ENCODE measurements around the gene CADM2. TPM values are rescaled to one million over a fixed set of nuclear protein-coding genes. Genes with fewer than 3 reads are reported as not detected.

Gene CADM2
- total and polyA plus RNA-seq, 12 donors: 0.10 to 12.6 (median 2.2) TPM

GRCh38 chr3:85432081-85432480 lies 473.3 kb downstream of the CADM2 start:
- intact Hi-C loops (cut with DNase I): no loop called here
- H3K27me3 ChIP-seq: no peaks in the 10 kb centered on the region
- WGBS, 4 donors: 56 to 67% (median 62%) methylated on average over 5 of the region's 5 CpGs
- no peaks in the 10 kb centered on the region for H3K36me3 ChIP-seq (replicated peaks in 1 of 2)
- TF ChIP-seq CTCF (IDR thresholded peaks at IDR 0.05) (no peak), POLR2A (IDR thresholded peaks at IDR 0.05) (no peak)
- DNase-seq: no peak
- H3K9me3 ChIP-seq (replicated peaks in 1 of 3): no peaks in the 10 kb centered on the region
- no peak overlapping the region for H3K4me3 ChIP-seq
- no peaks in the 10 kb centered on the region for H3K4me1 ChIP-seq (replicated peaks in 1 of 2)
- H3K27ac ChIP-seq: no peak overlapping the region

GRCh38 chr3:85433319-85433718 lies 474.5 kb downstream of the CADM2 start:
- Histone ChIP-seq H3K27ac (no peak overlapping the region), H3K9me3 (replicated peaks in 1 of 3) (no peaks in the 10 kb centered on the region), H3K27me3 (no peaks in the 10 kb centered on the region), H3K4me3 (no peak overlapping the region), H3K36me3 (replicated peaks in 1 of 2) (no peaks in the 10 kb centered on the region), H3K4me1 (replicated peaks in 1 of 2) (no peaks in the 10 kb centered on the region)
- no peak for TF ChIP-seq CTCF (IDR thresholded peaks at IDR 0.05)
- no peak for TF ChIP-seq POLR2A (IDR thresholded peaks at IDR 0.05)
- 59 to 70% (median 63%) methylated on average over 2 of the region's 2 CpGs for WGBS, 4 donors
- DNase-seq: no peak
- intact Hi-C loops (cut with DNase I): no loop called here

GRCh38 chr3:85455561-85456200 lies 496.9 kb downstream of the CADM2 start:
- H3K36me3 ChIP-seq (replicated peaks in 1 of 2): no peaks in the 10 kb centered on the region
- intact Hi-C loops (cut with DNase I): no loop called here

GRCh38 chr3:85474241-85474640 lies 515.5 kb downstream of the CADM2 start:
- no peak for DNase-seq
- no peak overlapping the region for H3K27ac ChIP-seq
- no peak overlapping the region for H3K4me3 ChIP-seq
- H3K27me3 ChIP-seq: no peaks in the 10 kb centered on the region
- H3K9me3 ChIP-seq (replicated peaks in 1 of 3): no peaks in the 10 kb centered on the region
- no peak for TF ChIP-seq CTCF (IDR thresholded peaks at IDR 0.05)
- TF ChIP-seq POLR2A (IDR thresholded peaks at IDR 0.05): no peak
- intact Hi-C loops (cut with DNase I): no loop called here
- peaks cover 0 to 4% of the 10 kb centered on the region in 2 donors for H3K4me1 ChIP-seq (replicated peaks in 1 of 2)
- no peaks in the 10 kb centered on the region for H3K36me3 ChIP-seq (replicated peaks in 1 of 2)
- WGBS, 4 donors: 86 to 90% (median 87%) methylated on average over 4 of the region's 4 CpGs

More at GRCh38 chr3:85455561-85456200, 496.9 kb downstream of the CADM2 start:
- Histone ChIP-seq H3K9me3 (replicated peaks in 1 of 3) (no peaks in the 10 kb centered on the region), H3K4me3 (no peak overlapping the region), H3K27me3 (no peaks in the 10 kb centered on the region), H3K27ac (no peak overlapping the region), H3K4me1 (replicated peaks in 1 of 2) (no peaks in the 10 kb centered on the region)
- WGBS, 4 donors: 63 to 68% (median 67%) methylated on average over 4 of the region's 4 CpGs
- TF ChIP-seq CTCF (IDR thresholded peaks at IDR 0.05) (no peak), POLR2A (IDR thresholded peaks at IDR 0.05) (no peak)
- DNase-seq: no peak

Data from adrenal gland (tissue), 12 donors.